Adrenal gland (tissue), 12 donors: ENCODE measurements around the gene CHST3. TPM values are rescaled to one million over a fixed set of nuclear protein-coding genes. Genes with fewer than 3 reads are reported as not detected.

Experiments
- DNase-seq, 7 donors: peaks; one replicate each; pipeline ENCODE4 v3.0.0-alpha.2; 2019 to 2020
- H3K27ac ChIP-seq, 5 donors: fragments of 200-600 bp; sonication (generic) in 4 of 5; 1 replicate in 3 of 5; 2 replicates in 2 of 5; pipeline versions ENCODE4 v1.5.1 to v1.8.0; 2016 to 2020; ENCODE audit warnings: mild to moderate bottlenecking in 1 of 5
- H3K27me3 ChIP-seq: fragments of 200-600 bp; 2 replicates; pipeline ENCODE4 v1.8.0; 2021
- H3K36me3 ChIP-seq, 2 donors: fragments of 200-600 bp; replicated peaks in 1 of 2; 1 replicate in 1 of 2; 2 replicates in 1 of 2; pipeline versions ENCODE4 v1.5.1 to v1.8.0; 2018 to 2022
- H3K4me1 ChIP-seq, 2 donors: fragments of 200-600 bp; replicated peaks in 1 of 2; 1 replicate in 1 of 2; 2 replicates in 1 of 2; pipeline versions ENCODE4 v1.5.1 to v1.8.0; 2018 to 2021
- H3K4me3 ChIP-seq, 4 donors: fragments of 200-600 bp; sonication (generic) in 3 of 4; one replicate each; pipeline ENCODE4 v1.5.1; 2016 to 2018
- H3K9me3 ChIP-seq, 3 donors: fragments of 200-600 bp; sonication (generic) in 1 of 3; replicated peaks in 1 of 3; 1 replicate in 2 of 3; 2 replicates in 1 of 3; pipeline versions ENCODE4 v1.5.1 to v1.8.0; 2016 to 2021
- POLR2A ChIP-seq, 2 donors: fragments of 450-650 bp; IDR thresholded peaks; one replicate each; pipeline ENCODE4 v1.6.1; 2017; ENCODE audit warnings: antibody characterized with exemption in 2 of 2, mild to moderate bottlenecking in 2 of 2, moderate library complexity in 1 of 2
- WGBS, 4 donors: extraction: QIAGEN DNeasy Blood & Tissue Kit in 2 of 4; methylation state at CpG; one replicate each; pipeline versions ENCODE4 v1.1.5 to v1.1.7; 2013 to 2017; 5-methylcytosine and 5-hydroxymethylcytosine counted together
- intact Hi-C, 2 donors: fragments of 100-400 bp; cut with DNase I; formaldehyde crosslinking; loops; one replicate each; pipeline versions ENCODE4 v1.14.1 to v1.15.0; 2022 to 2023
- polyA plus RNA-seq, 3 donors: library from polyadenylated mRNA; stranded (reverse); fragments of 200-250 nt in 2 of 3; fragments of 350-450 nt in 1 of 3; fragmentation: Illumina TruSeq in 1 of 3; extraction: RNeasy Lipid Tissue Mini Kit (QIAGEN cat#74804) in 1 of 3; gene quantifications; one replicate each; pipeline ENCODE4 v1.2.3, GENCODE V29; 2013 to 2014
- total RNA-seq, 9 donors: library from RNA; depleted of rRNA in 4 of 9; stranded (reverse); fragments of >200 nt in 4 of 9; fragments of 120-200 nt in 1 of 9; fragmentation: NEBNext Ultra II Directional in 1 of 9; extraction: Animal tissue kit (Norgen Biotek cat#: 25700) in 1 of 9; gene quantifications; one replicate each; pipeline versions ENCODE4 v1.1.0 to v1.2.4, GENCODE V29; 2013 to 2023
- TF ChIP-seq, protein P1 (sequence below), 6 experiments: fragments of 450-650 bp in 4 of 6; fragments of 200-600 bp in 2 of 6; sonication (generic) in 1 of 6; IDR thresholded peaks; 1 replicate in 5 of 6; 2 replicates in 1 of 6; pipeline versions ENCODE4 v1.5.1 to v1.8.0; 2016 to 2021; ENCODE audit warnings: antibody characterized with exemption in 6 of 6, mild to moderate bottlenecking in 2 of 6, moderate library complexity in 1 of 6
- donor health status: healthy with polysubstance abuse.
- donor health status: Bipolar disorder and iron deficiency.
- donor health status: DM: yes; HTN: yes; CAD: no.
- donor health status: DM: no; HTN: no; CAD: no.
- donor health status: DM: no; HTN: no; CAD: no.
- donor health status: DM: yes; HTN: yes; CAD: no.

Gene CHST3
- total and polyA plus RNA-seq, 12 donors = 3.9 to 49.7 (median 32.6) TPM

GRCh38 chr10:72011976-72012512 is 47.8 kb downstream of the CHST3 start:
- Histone ChIP-seq H3K27me3 (no peaks in the 10 kb centered on the region), H3K27ac (peak overlapping the region in 3 of 5 donors; percentile 24 to 91 (median 46)), H3K4me3 (no peak overlapping the region), H3K4me1 (peaks cover 56 to 96% of the 10 kb centered on the region in 2 donors), H3K9me3 (no peaks in the 10 kb centered on the region), H3K36me3 (peaks cover 0 to 18% of the 10 kb centered on the region in 2 donors)
- no peak for DNase-seq
- TF ChIP-seq POLR2A (IDR thresholded peaks at IDR 0.05) = no peak
- TF ChIP-seq, protein P1, sequence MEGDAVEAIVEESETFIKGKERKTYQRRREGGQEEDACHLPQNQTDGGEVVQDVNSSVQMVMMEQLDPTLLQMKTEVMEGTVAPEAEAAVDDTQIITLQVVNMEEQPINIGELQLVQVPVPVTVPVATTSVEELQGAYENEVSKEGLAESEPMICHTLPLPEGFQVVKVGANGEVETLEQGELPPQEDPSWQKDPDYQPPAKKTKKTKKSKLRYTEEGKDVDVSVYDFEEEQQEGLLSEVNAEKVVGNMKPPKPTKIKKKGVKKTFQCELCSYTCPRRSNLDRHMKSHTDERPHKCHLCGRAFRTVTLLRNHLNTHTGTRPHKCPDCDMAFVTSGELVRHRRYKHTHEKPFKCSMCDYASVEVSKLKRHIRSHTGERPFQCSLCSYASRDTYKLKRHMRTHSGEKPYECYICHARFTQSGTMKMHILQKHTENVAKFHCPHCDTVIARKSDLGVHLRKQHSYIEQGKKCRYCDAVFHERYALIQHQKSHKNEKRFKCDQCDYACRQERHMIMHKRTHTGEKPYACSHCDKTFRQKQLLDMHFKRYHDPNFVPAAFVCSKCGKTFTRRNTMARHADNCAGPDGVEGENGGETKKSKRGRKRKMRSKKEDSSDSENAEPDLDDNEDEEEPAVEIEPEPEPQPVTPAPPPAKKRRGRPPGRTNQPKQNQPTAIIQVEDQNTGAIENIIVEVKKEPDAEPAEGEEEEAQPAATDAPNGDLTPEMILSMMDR (IDR thresholded peaks at IDR 0.05) = no peak
- intact Hi-C loops = no loop called here
- 94 to 98% (median 95%) methylated on average over 7 of the region's 7 CpGs for WGBS, 4 donors

DNA sequence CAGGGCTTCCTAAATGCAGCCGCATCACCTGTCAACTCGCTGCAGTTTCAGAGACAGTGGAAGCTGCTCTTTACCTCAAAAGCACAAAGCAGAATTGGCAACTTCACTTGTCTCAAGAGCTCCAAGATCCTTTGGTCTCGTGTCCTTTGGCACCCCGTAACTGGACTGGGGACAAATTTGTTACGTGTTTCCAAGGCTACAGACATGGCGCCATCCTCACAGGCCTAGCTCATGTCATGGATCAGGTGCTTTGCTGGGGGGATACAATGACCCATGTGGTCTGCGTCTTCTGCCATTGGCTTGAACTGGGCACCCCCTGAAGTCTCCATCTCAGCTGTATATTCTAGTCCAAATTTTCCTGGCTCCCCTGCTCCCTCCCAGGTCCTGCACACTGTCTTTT is 48.6 kb downstream of the CHST3 start:
- H3K27ac ChIP-seq = peak overlapping the region in 4 of 5 donors; percentile 3 to 91 (median 35)
- DNase-seq = peak in 1 of 7 donors; percentile 57
- H3K4me3 ChIP-seq = no peak overlapping the region
- H3K27me3 ChIP-seq = no peaks in the 10 kb centered on the region
- intact Hi-C loops = no loop called here
- peaks cover 59 to 96% of the 10 kb centered on the region in 2 donors for H3K4me1 ChIP-seq
- TF ChIP-seq, protein P1 (IDR thresholded peaks at IDR 0.05) = no peak
- TF ChIP-seq POLR2A (IDR thresholded peaks at IDR 0.05) = no peak
- H3K9me3 ChIP-seq = no peaks in the 10 kb centered on the region
- 54 to 66% (median 57%) methylated on average over 7 of the region's 7 CpGs for WGBS, 4 donors
- peaks cover 0 to 11% of the 10 kb centered on the region in 2 donors for H3K36me3 ChIP-seq

DNA sequence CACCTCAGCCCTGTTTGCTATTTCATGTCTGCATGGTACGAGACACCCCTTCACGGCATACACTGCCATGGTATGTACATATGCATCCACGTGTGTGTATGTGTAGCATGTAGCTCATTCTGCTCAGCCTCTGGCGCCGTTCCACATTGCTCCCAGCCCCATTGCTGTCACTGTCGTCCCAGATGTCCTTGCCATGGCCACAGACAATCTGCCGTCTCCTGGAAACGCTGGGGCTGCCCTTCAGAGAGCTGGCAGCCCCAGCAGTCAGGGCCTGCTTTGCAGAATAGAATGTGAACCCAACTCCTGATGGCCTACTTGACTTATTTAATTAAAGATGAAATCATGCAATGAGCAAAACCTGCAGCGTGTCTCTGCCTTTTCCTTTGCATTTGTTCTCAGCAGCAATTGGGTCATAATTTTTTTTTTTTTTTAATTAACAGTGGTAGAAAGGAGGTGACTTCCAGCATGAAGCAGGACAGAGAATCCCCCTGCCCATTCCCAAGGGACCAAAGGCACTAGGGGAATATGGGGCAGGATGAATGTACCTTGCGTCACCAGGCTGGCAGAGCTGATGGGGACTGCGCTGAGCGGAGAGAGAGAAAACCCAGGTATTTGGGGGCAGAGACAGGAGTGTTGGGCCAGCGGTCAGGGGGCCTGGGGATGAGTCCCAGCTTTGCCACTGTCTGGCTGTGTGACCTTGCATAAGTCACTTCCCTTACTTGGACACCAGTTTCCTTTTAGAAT is 49.2 kb downstream of the CHST3 start:
- peak; percentile 77 to 96 (median 84) for DNase-seq
- WGBS, 4 donors = 50 to 59% (median 55%) methylated on average over 13 of the region's 13 CpGs
- H3K4me3 ChIP-seq = no peak overlapping the region
- peaks cover 0 to 6% of the 10 kb centered on the region in 2 donors for H3K36me3 ChIP-seq
- H3K4me1 ChIP-seq = peaks cover 59 to 96% of the 10 kb centered on the region in 2 donors
- no peaks in the 10 kb centered on the region for H3K27me3 ChIP-seq
- intact Hi-C loops = no loop called here
- TF ChIP-seq, protein P1 (IDR thresholded peaks at IDR 0.05) = no peak
- no peak for TF ChIP-seq POLR2A (IDR thresholded peaks at IDR 0.05)
- peak overlapping the region; percentile 24 to 91 (median 66) for H3K27ac ChIP-seq
- H3K9me3 ChIP-seq = no peaks in the 10 kb centered on the region

DNA sequence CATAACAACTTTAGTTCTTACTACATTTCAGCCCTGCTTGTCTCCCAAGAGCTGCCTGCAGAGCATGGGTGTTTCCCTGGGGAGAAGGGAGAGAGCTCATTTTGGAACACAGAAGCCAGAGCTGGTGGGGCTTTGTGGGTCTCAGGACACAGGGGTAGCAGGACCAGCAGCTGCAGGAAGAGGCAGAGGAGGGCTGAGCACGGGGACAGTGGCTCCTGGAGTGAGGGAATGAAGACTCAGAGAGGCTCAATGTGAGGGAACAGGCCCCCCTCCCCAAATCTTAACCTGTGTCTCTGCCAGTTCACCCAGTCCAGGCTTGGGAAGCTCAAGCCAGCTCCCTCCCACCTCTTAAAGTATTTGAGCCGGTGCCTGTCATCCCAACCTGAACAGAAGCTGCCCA is 50.0 kb downstream of the CHST3 start:
- intact Hi-C loops = no loop called here
- no peaks in the 10 kb centered on the region for H3K36me3 ChIP-seq
- 45 to 71% (median 56%) methylated on average over 2 of the region's 2 CpGs for WGBS, 4 donors
- peak in 1 of 7 donors; percentile 57 for DNase-seq
- H3K4me1 ChIP-seq = peaks cover 51 to 88% of the 10 kb centered on the region in 2 donors
- no peak overlapping the region for H3K4me3 ChIP-seq
- peak overlapping the region; percentile 24 to 91 (median 66) for H3K27ac ChIP-seq
- H3K27me3 ChIP-seq = no peaks in the 10 kb centered on the region
- no peaks in the 10 kb centered on the region for H3K9me3 ChIP-seq
- TF ChIP-seq, protein P1 (IDR thresholded peaks at IDR 0.05) = no peak
- no peak for TF ChIP-seq POLR2A (IDR thresholded peaks at IDR 0.05)
